ENCODE measurements around the gene GLI3.

The GLI3 gene

GRCh38 chr7:42105554-42106358, 131.3 kb downstream of the GLI3 start:
- DNase-seq (ENCODE audit: low read depth in 2 of 2) = no peak

- no peak for DNase-seq (ENCODE audit: low read depth in 2 of 2)
Measured at GRCh38 chr7:42104694-42105093, 132.3 kb downstream of the GLI3 start.

- no peak for DNase-seq (ENCODE audit: low read depth in 2 of 2)
Measured at GRCh38 chr7:42104231-42104630, 132.8 kb downstream of the GLI3 start.

GRCh38 chr7:42103456-42103855, 133.6 kb downstream of the GLI3 start:
- DNase-seq (ENCODE audit: low read depth in 2 of 2) = no peak

GRCh38 chr7:42103020-42103419, 134.0 kb downstream of the GLI3 start:
- no peak for DNase-seq (ENCODE audit: low read depth in 2 of 2)

- no peak for DNase-seq (ENCODE audit: low read depth in 2 of 2)
Measured at GRCh38 chr7:42102301-42102700, 134.7 kb downstream of the GLI3 start.

GRCh38 chr7:42100156-42100508, 136.9 kb downstream of the GLI3 start:
- no peak for DNase-seq (ENCODE audit: low read depth in 2 of 2)

GRCh38 chr7:42099470-42100155, 137.4 kb downstream of the GLI3 start:
- DNase-seq (ENCODE audit: low read depth in 2 of 2) = no peak

GRCh38 chr7:42099066-42099465, 137.9 kb downstream of the GLI3 start:
- DNase-seq (ENCODE audit: low read depth in 2 of 2) = no peak

- DNase-seq (ENCODE audit: low read depth in 2 of 2) = no peak
Measured at GRCh38 chr7:42097752-42098151, 139.3 kb downstream of the GLI3 start.

GRCh38 chr7:42096681-42097561, 140.1 kb downstream of the GLI3 start:
- DNase-seq (ENCODE audit: low read depth in 2 of 2) = no peak

GRCh38 chr7:42096268-42096667, 140.7 kb downstream of the GLI3 start:
- no peak for DNase-seq (ENCODE audit: low read depth in 2 of 2)

GRCh38 chr7:42095791-42096190, 141.2 kb downstream of the GLI3 start:
- no peak for DNase-seq (ENCODE audit: low read depth in 2 of 2)

- DNase-seq (ENCODE audit: low read depth in 2 of 2) = no peak
Measured at GRCh38 chr7:42093349-42093905, 143.6 kb downstream of the GLI3 start.

GRCh38 chr7:42091461-42092291, 145.3 kb downstream of the GLI3 start:
- no peak for DNase-seq (ENCODE audit: low read depth in 2 of 2)

GRCh38 chr7:42090806-42091205, 146.2 kb downstream of the GLI3 start:
- no peak for DNase-seq (ENCODE audit: low read depth in 2 of 2)

GRCh38 chr7:42090056-42090455, 147.0 kb downstream of the GLI3 start:
- DNase-seq (ENCODE audit: low read depth in 2 of 2) = no peak

- no peak for DNase-seq (ENCODE audit: low read depth in 2 of 2)
Measured at GRCh38 chr7:42087616-42088015, 149.4 kb downstream of the GLI3 start.

GRCh38 chr7:42085531-42085930, 151.5 kb downstream of the GLI3 start:
- no peak for DNase-seq (ENCODE audit: low read depth in 2 of 2)

GRCh38 chr7:42084263-42084662, 152.7 kb downstream of the GLI3 start:
- no peak for DNase-seq (ENCODE audit: low read depth in 2 of 2)

GRCh38 chr7:42083284-42083683, 153.7 kb downstream of the GLI3 start:
- no peak for DNase-seq (ENCODE audit: low read depth in 2 of 2)

Data from stimulated activated CD4-positive, alpha-beta T cell treated with anti-CD3 and anti-CD28 coated beads, Interleukin-15, amount 100 ng/mL, for 48 hours (primary cell).